T1000 (cell line): Measurements from ENCODE around the gene CPSF4.

Experiments
- DNase-seq: peaks from one replicate; lab custom pipeline; 2025; ENCODE audit warnings: mixed read lengths; lab: John Stamatoyannopoulos, UW

CPSF4 gene

GRCh38 chr7:99438573-99439480 lies at the start of gene CPSF4, which contains the start of gene PTCD1:
TSS of gene CPSF4 (plus strand) at chr7:99438943. CDS start at chr7:99439083, 140 bp downstream.
TSS of gene PTCD1 (minus strand) at chr7:99438798. CDS start at chr7:99435242, 3,556 bp downstream.
- DNase-seq: peak; percentile 87

- no peak for DNase-seq
Observed at GRCh38 chr7:99389772-99390171, 49.0 kb upstream of the CPSF4 start.

DNA sequence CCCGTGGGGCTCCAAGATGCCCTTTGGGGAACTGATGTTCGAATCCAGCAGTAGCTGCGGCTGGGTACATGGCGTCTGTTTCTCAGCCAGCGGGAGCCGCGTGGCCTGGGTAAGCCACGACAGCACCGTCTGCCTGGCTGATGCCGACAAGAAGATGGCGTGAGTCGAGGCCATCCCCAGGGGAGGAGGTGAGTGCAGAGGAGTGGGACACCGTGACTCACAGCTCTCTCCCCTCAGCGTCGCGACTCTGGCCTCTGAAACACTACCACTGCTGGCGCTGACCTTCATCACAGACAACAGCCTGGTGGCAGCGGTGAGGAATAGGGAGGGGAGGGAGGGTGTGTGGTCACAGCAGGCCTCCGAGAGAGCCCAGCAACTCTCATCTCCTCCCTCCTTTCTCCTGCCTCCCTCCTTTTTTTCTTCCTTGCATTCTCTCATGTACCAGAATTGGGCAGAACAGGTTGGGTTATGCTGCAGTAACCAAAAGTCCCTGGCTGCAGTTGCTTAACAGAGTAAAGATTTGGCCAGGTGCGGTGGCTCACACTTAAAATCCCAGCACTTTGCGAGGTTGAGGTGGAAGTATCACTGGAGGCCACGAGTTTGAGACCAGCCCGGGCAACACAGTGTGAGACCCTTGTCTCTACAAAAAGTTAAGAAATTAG lies 47.7 kb upstream of the CPSF4 start:
- no peak for DNase-seq

DNA sequence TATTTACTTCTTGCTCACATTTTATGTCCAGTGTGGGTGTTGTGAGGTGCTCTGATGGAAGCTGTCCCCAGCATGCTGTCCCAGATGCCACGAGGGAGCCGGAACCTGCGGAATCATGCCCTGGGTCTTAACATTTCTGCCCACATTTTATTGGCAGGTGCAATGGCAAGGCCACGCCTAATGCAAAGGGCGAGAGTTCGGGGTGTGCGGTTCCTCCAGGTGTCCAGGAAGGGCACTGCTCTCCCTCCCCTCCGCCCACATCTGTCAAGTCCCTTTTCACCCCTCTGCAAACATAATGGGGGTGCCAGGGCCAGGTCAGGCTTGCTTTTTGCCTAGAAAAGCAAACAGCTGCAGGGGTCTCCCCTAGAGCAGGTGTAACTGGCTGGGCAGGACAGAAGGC lies 46.7 kb upstream of the CPSF4 start:
- no peak for DNase-seq

- no peak for DNase-seq
Observed at GRCh38 chr7:99392659-99393354, 45.9 kb upstream of the CPSF4 start.

DNA sequence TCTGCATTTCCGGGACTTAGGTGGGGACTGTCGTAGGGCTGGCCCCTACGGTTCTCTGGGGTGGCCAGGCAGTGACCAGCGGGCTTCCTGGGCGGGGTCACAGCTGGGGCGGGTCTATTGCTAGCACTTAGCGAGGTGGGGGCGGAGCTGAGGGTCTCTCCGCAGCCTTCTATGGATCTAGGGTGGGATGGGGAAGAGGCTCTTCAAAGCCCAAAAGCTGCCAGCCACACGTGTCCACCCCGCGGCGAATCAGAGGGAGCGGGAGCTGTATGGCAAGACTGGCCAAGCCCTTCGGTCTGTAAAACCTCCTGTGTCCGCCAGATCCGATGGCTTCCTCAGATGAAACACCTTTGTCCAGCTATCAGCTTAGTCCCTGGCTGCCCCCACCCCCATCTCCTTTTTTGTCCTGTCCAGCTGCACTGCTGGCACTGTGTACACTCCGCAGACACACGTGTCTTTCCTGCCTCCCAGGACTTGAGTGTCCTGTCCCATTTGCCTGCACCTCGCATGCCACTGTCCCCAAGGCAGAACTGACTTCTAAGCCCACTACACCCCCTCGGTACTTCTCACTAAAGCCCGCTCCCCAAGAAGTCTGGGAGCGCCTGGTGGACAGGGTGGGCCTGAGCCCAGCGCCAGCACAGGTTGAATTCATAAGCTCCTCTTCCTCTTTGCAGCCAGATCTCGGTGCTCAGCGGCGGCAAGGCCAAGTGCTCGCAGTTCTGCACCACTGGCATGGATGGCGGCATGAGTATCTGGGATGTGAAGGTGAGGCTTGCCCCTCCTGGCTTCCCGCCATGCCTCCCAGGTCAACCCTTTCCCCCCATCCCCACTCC lies 45.2 kb upstream of the CPSF4 start:
- no peak for DNase-seq

GRCh38 chr7:99394188-99394502 lies 44.6 kb upstream of the CPSF4 start:
- DNase-seq: no peak

- no peak for DNase-seq
Observed at GRCh38 chr7:99395616-99396327, 43.0 kb upstream of the CPSF4 start.

GRCh38 chr7:99396418-99397296 lies 42.1 kb upstream of the CPSF4 start:
- DNase-seq: no peak

- no peak for DNase-seq
Observed at GRCh38 chr7:99397297-99397983, 41.3 kb upstream of the CPSF4 start.

- no peak for DNase-seq
Observed at GRCh38 chr7:99398891-99399445, 39.8 kb upstream of the CPSF4 start.

- no peak for DNase-seq
Observed at GRCh38 chr7:99399597-99399996, 39.1 kb upstream of the CPSF4 start.

GRCh38 chr7:99402854-99403253 lies 35.9 kb upstream of the CPSF4 start:
- no peak for DNase-seq

DNA sequence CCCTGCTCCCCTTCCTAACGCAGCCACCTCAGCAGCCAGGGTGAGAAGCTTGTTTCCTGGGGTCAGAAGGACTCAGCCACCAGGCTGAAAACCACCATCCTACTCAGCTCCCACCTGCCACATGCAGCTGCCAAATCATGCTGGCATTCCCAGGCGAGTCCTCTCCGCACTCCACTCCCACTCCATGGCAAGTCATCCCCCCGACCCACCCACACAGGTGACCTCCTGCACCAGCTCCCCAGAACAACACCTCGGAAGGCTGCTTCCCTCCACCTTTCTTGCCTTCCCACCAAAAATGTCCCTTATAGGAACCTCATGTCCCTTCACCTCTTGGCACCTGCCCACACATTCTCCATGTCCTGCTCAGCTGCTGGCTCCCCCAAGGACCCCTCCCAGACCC lies 35.0 kb upstream of the CPSF4 start:
- no peak for DNase-seq

DNA sequence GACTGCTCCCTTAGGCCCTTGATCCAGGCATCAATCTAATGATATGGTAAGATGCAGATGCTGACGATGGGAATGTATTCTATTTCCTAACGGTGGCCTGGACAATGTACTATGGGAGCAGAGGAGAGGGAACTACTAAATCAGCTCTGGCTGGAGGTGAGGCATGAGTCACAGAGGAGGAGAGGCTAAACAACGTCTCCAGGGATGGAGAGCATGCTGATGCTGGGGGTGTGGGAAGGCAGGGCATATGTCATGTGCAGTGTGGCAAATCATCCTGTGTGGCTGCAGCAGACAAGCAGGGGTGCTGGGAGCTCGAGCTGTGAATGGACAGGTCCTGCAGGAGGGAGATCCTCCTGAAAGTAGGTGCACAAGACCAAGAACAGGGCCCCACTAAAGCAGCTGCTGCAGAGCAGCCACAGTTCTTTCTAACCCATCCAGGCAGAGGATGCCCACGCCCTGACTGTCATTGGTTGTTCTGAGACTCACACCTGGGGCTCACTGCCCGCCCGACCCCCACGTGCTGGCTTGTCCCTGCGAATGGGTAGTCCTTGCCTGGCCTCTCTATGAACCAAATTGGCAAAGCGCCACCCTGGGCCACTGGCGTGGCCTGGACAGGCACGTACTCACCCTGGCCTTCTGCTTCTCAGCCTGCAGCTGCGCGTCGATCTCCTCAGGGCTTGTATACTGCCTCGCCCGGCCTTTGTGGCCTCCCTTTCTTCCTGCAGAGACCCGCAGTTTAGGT lies 34.3 kb upstream of the CPSF4 start:
- no peak for DNase-seq

DNA sequence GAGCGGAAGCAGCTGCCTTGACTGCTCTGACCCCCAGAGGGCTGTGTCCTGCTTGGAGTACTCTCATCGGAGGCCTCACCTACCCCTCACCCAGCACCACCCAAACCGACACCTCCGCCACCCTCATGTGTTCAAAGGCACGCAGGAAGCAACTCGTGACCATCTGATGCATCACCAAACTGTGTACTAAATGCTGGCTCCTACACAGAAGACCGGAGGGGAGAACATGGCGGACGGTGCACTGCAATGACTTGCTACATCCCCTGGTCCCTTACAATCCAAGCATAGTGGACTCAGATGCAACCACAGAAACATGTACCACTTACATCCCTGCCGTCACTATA lies 33.8 kb upstream of the CPSF4 start:
- no peak for DNase-seq

DNA sequence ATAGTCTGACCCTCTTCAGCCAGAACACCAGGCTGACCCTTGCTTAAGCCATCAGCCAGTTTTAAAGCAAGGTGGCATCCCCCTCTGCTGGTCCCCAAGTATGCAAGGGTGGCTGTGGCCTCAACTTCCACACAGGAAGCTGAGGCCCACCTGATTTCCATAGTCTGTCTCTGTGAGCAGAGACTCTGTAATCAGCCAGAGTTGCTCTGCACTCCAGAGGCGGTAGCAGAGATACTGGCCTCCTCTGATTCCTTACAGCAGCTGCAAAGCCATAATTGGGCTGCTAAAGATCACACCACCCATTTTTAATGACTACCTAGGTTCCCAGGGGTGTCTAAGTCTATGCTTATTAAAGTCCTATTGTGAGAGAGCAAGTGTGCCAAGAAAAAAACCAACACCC lies 32.2 kb upstream of the CPSF4 start:
- DNase-seq: no peak

DNA sequence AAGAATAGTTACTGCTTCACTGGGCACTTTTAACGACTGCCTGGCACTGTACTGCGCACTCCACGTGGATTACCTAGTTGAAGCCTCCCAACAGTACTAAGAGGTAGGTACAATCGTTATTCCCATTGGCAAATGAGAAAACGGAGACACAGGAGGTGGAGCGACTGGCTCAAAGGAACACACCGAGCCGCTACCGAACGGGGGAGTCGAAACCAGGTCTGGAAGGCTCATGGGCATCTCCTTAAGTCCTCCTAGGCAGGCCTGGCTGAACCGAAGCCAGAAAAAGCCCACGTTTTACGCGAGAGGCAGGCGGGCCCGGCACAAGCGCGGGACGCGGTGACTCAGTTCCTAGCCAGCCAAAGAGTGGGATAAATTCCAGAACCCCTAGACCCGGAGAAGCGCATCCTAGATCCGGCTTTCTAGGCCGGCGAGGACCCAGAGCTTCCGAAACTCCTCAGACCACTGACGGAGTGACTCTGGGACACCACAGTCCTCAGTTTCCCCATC lies 30.8 kb upstream of the CPSF4 start:
- peak; percentile 24 for DNase-seq
